ENCODE data around the gene DDX11. TPM values are rescaled to one million over a fixed set of nuclear protein-coding genes. Genes with fewer than 3 reads are reported as not detected.
"Not testable (repeated sequence)": the region's sequence is repeated elsewhere in the genome, so short reads cannot be mapped to it uniquely, and the experiment has no call there.

DDX11 gene
- total and polyA plus RNA-seq, 7 donors = 3.6 to 31.4 (median 8.2) TPM

GRCh38 chr12:31089072-31089471 is 15.4 kb downstream of the DDX11 start:
- no peak overlapping the region for H3K27ac ChIP-seq
- 89% methylated on average over 12 of the region's 12 CpGs for WGBS, 2 donors
- no peak for DNase-seq
- no peak overlapping the region for H3K4me3 ChIP-seq
- no peaks in the 10 kb centered on the region for H3K9me3 ChIP-seq
- peaks cover 0 to 66% (median 15%) of the 10 kb centered on the region in 4 donors for H3K36me3 ChIP-seq
- no peaks in the 10 kb centered on the region for H3K27me3 ChIP-seq
- no peaks in the 10 kb centered on the region for H3K4me1 ChIP-seq
- TF ChIP-seq CTCF (IDR thresholded peaks at IDR 0.05) (no peak), POLR2A (IDR thresholded peaks at IDR 0.05) (no peak), EP300 (IDR thresholded peaks at IDR 0.05) (no peak), POLR2AphosphoS5 (IDR thresholded peaks at IDR 0.05) (no peak)
- intact Hi-C loops (cut with DNase I) = no loop called here

- DNase-seq; intact Hi-C loops (cut with DNase I); H3K4me1 ChIP-seq; H3K27me3 ChIP-seq; H3K4me3 ChIP-seq; H3K27ac ChIP-seq; H3K9me3 ChIP-seq: not testable (repeated sequence)
- H3K36me3 ChIP-seq = peaks cover 0 to 64% (median 10%) of the 10 kb centered on the region in 4 donors
- WGBS, 2 donors = 89 to 91% methylated on average over 19 of the region's 19 CpGs
These were observed 18.0 kb downstream of the DDX11 start for GRCh38 chr12:31091629-31092028.

- intact Hi-C loops (cut with DNase I); H3K27ac ChIP-seq; H3K27me3 ChIP-seq; DNase-seq; H3K4me1 ChIP-seq; H3K4me3 ChIP-seq; H3K9me3 ChIP-seq: not testable (repeated sequence)
- WGBS, 2 donors = 94% methylated on average over 6 of the region's 8 CpGs
- H3K36me3 ChIP-seq = peaks cover 0 to 72% (median 10%) of the 10 kb centered on the region in 4 donors
These were observed 19.1 kb downstream of the DDX11 start for GRCh38 chr12:31092718-31093117.

- DNase-seq; H3K27ac ChIP-seq; H3K4me3 ChIP-seq; H3K27me3 ChIP-seq; H3K9me3 ChIP-seq; intact Hi-C loops (cut with DNase I); H3K4me1 ChIP-seq: not testable (repeated sequence)
- 93% methylated on average over 18 to 20 of the region's 21 CpGs for WGBS, 2 donors
- peaks cover 0 to 67% (median 8%) of the 10 kb centered on the region in 4 donors for H3K36me3 ChIP-seq
These were observed 21.6 kb downstream of the DDX11 start for GRCh38 chr12:31095080-31095860.

GRCh38 chr12:31096251-31097065 is 22.8 kb downstream of the DDX11 start:
- intact Hi-C loops (cut with DNase I); H3K9me3 ChIP-seq; H3K4me1 ChIP-seq; H3K4me3 ChIP-seq; DNase-seq; H3K27me3 ChIP-seq; H3K27ac ChIP-seq: not testable (repeated sequence)
- WGBS, 2 donors = 90 to 96% methylated on average over 19 of the region's 19 CpGs
- H3K36me3 ChIP-seq = peaks cover 0 to 68% (median 8%) of the 10 kb centered on the region in 4 donors

GRCh38 chr12:31097819-31098218 is 24.2 kb downstream of the DDX11 start:
- WGBS, 2 donors = 93 to 96% methylated on average over 8 of the region's 8 CpGs
- DNase-seq; H3K4me1 ChIP-seq; H3K4me3 ChIP-seq; H3K27ac ChIP-seq; intact Hi-C loops (cut with DNase I); H3K9me3 ChIP-seq; H3K27me3 ChIP-seq: not testable (repeated sequence)
- peaks cover 0 to 68% (median 3%) of the 10 kb centered on the region in 4 donors for H3K36me3 ChIP-seq

GRCh38 chr12:31098363-31098762 is 24.7 kb downstream of the DDX11 start:
- DNase-seq; H3K4me1 ChIP-seq; H3K27me3 ChIP-seq; H3K9me3 ChIP-seq; intact Hi-C loops (cut with DNase I); H3K27ac ChIP-seq; H3K4me3 ChIP-seq: not testable (repeated sequence)
- 79 to 86% methylated on average over 5 of the region's 5 CpGs for WGBS, 2 donors
- peaks cover 0 to 71% (median 3%) of the 10 kb centered on the region in 4 donors for H3K36me3 ChIP-seq

GRCh38 chr12:31098771-31099170 is 25.1 kb downstream of the DDX11 start:
- DNase-seq; H3K4me3 ChIP-seq; H3K27me3 ChIP-seq; H3K27ac ChIP-seq; H3K4me1 ChIP-seq; H3K9me3 ChIP-seq; intact Hi-C loops (cut with DNase I): not testable (repeated sequence)
- H3K36me3 ChIP-seq = peaks cover 0 to 70% (median 3%) of the 10 kb centered on the region in 4 donors
- WGBS, 2 donors = 92% methylated on average over 9 of the region's 9 CpGs

GRCh38 chr12:31099434-31099833 is 25.8 kb downstream of the DDX11 start:
- peaks cover 0 to 66% (median 3%) of the 10 kb centered on the region in 4 donors for H3K36me3 ChIP-seq
- H3K27me3 ChIP-seq; intact Hi-C loops (cut with DNase I); H3K4me3 ChIP-seq; H3K27ac ChIP-seq; DNase-seq; H3K4me1 ChIP-seq; H3K9me3 ChIP-seq: not testable (repeated sequence)
- 62 to 66% methylated on average over 2 of the region's 2 CpGs for WGBS, 2 donors

- WGBS, 2 donors = 79 to 91% methylated on average over 26 of the region's 26 CpGs
- H3K27ac ChIP-seq; H3K27me3 ChIP-seq; H3K9me3 ChIP-seq; H3K4me3 ChIP-seq; H3K4me1 ChIP-seq; intact Hi-C loops (cut with DNase I); DNase-seq: not testable (repeated sequence)
- peaks cover 0 to 58% (median 1%) of the 10 kb centered on the region in 4 donors for H3K36me3 ChIP-seq
These were observed 27.0 kb downstream of the DDX11 start for GRCh38 chr12:31100503-31101208.

GRCh38 chr12:31102125-31102524 is 28.5 kb downstream of the DDX11 start:
- H3K27me3 ChIP-seq; H3K4me3 ChIP-seq; H3K9me3 ChIP-seq; intact Hi-C loops (cut with DNase I); H3K27ac ChIP-seq; H3K4me1 ChIP-seq; DNase-seq: not testable (repeated sequence)
- 70 to 87% methylated on average over 8 of the region's 8 CpGs for WGBS, 2 donors
- peaks cover 0 to 44% (median 1%) of the 10 kb centered on the region in 4 donors for H3K36me3 ChIP-seq
